OCI-LY7 (cell line): ENCODE data around the gene YPEL3.

Source experiments
- CTCF ChIP-seq: fragments of 200-600 bp; sonication (generic); conservative IDR thresholded peaks from 2 replicates; pipeline ENCODE4 v1.5.1; 2014; ENCODE audit warnings: mild to moderate bottlenecking, antibody characterized with exemption, low read length, moderate library complexity, mixed read lengths
- EZH2phosphoT487 ChIP-seq: fragments of 200-600 bp; sonication (generic); IDR thresholded peaks from 2 replicates; pipeline ENCODE4 v1.6.1; 2018; ENCODE audit warnings: low read depth, borderline replicate concordance, mild to moderate bottlenecking, mixed run types, antibody characterized with exemption, low read length, moderate library complexity, mixed read lengths

GRCh38 chr16:30113031-30113710 lies 17.2 kb upstream of the YPEL3 start, which contains the start of gene GDPD3:
- no peak; the same call in 1 of the 2 replicates for TF ChIP-seq CTCF
- no peak for TF ChIP-seq EZH2phosphoT487
